GM23338 (cell line): ENCODE data around the gene NTPCR. TPM values are rescaled to one million over a fixed set of nuclear protein-coding genes. Genes with fewer than 3 reads are reported as not detected.

Source experiments
- ATAC-seq: fragments of 200-7000 bp; cut with Tn5 transposase; 3 replicates; pipeline ENCODE4 v1.9.1; 2020
- DNase-seq: peaks from one replicate; pipeline ENCODE4 v3.0.0-alpha.2; 2015; ENCODE audit warnings: low spot score
- H2AFZ ChIP-seq: fragments of 200-600 bp; sonication (generic); 2 replicates; pipeline ENCODE4 v1.8.0; 2016; ENCODE audit warnings: antibody characterized with exemption, mild to moderate bottlenecking, moderate library complexity
- H3F3A ChIP-seq: fragments of 200-600 bp; sonication (generic); replicated peaks from 2 replicates; pipeline ENCODE4 v1.8.0; 2017; ENCODE audit warnings: antibody characterized with exemption, mixed run types, low read depth
- H3K27ac ChIP-seq: fragments of 200-600 bp; sonication (generic); 2 replicates; pipeline ENCODE4 v1.6.1; 2016; ENCODE audit warnings: low read depth
- H3K27me3 ChIP-seq: fragments of 200-600 bp; sonication (generic); 2 replicates; pipeline ENCODE4 v1.8.0; 2016; ENCODE audit warnings: mild to moderate bottlenecking, mixed run types, moderate library complexity; ENCODE audit not compliant: insufficient read depth
- H3K36me3 ChIP-seq: fragments of 200-600 bp; sonication (generic); 2 replicates; pipeline ENCODE4 v1.8.0; 2016; ENCODE audit warnings: mild to moderate bottlenecking; ENCODE audit not compliant: insufficient read depth
- H3K4me1 ChIP-seq: fragments of 200-600 bp; sonication (generic); 2 replicates; pipeline ENCODE4 v1.8.0; 2016; ENCODE audit warnings: mild to moderate bottlenecking, moderate library complexity; ENCODE audit not compliant: insufficient read depth
- H3K4me2 ChIP-seq: fragments of 200-600 bp; sonication (generic); 2 replicates; pipeline ENCODE4 v1.7.1; 2017; ENCODE audit warnings: mixed run types
- H3K4me3 ChIP-seq: fragments of 200-600 bp; sonication (generic); 2 replicates; pipeline ENCODE4 v1.6.1; 2016; ENCODE audit warnings: mixed run types
- H3K79me2 ChIP-seq: fragments of 200-600 bp; sonication (generic); replicated peaks from 2 replicates; pipeline ENCODE4 v1.8.0; 2017; ENCODE audit warnings: mild to moderate bottlenecking; ENCODE audit not compliant: insufficient read depth
- H3K9me2 ChIP-seq: fragments of 200-600 bp; sonication (generic); 2 replicates; pipeline ENCODE4 v1.8.0; 2017; ENCODE audit not compliant: insufficient read depth
- H4K20me1 ChIP-seq: fragments of 200-600 bp; sonication (generic); replicated peaks from 2 replicates; pipeline ENCODE4 v1.8.0; 2017; ENCODE audit warnings: mild to moderate bottlenecking; ENCODE audit not compliant: insufficient read depth
- H3K27ac Mint-ChIP-seq: 2 replicates; pipeline ENCODE4 v1.8.0; 2020; ENCODE audit warnings: inconsistent platforms, mild to moderate bottlenecking, moderate library complexity, mixed read lengths
- H3K27me3 Mint-ChIP-seq: 3 replicates; pipeline ENCODE4 v1.8.0; 2022; ENCODE audit warnings: low read depth, mild to moderate bottlenecking, moderate library complexity, mixed read lengths, inconsistent platforms; ENCODE audit not compliant: insufficient read depth, poor library complexity
- H3K36me3 Mint-ChIP-seq: 3 replicates; pipeline ENCODE4 v1.8.0; 2021; ENCODE audit warnings: low read depth, mild to moderate bottlenecking, inconsistent platforms, moderate library complexity, mixed read lengths
- H3K4me1 Mint-ChIP-seq: 3 replicates; pipeline ENCODE4 v1.8.0; 2020; ENCODE audit warnings: mild to moderate bottlenecking, inconsistent platforms, mixed read lengths
- H3K4me3 Mint-ChIP-seq: 3 replicates; pipeline ENCODE4 v1.8.0; 2021; ENCODE audit warnings: moderate library complexity, mild to moderate bottlenecking, inconsistent platforms, mixed read lengths
- H3K9me3 Mint-ChIP-seq: 3 replicates; pipeline ENCODE4 v1.8.0; 2020; ENCODE audit warnings: moderate library complexity, mild to moderate bottlenecking, inconsistent platforms, mixed read lengths
- CREB1 ChIP-seq: fragments of 250-450 bp; sonication (Bioruptor Pico); IDR thresholded peaks from 2 replicates; pipeline ENCODE4 v1.5.0; 2020; ENCODE audit warnings: low read depth, mild to moderate bottlenecking, moderate library complexity
- CTCF ChIP-seq, 2 experiments: fragments of 200-600 bp in 1 of 2; sonication (generic) in 1 of 2; conservative IDR thresholded peaks; 2 replicates each; pipeline versions ENCODE4 v1.5.1 to v1.6.1; 2016 to 2017; ENCODE audit warnings: antibody characterized with exemption in 2 of 2, low read depth in 2 of 2, mild to moderate bottlenecking in 2 of 2, moderate library complexity in 1 of 2
- ETS1 ChIP-seq: IDR thresholded peaks from 2 replicates; pipeline ENCODE4 v1.6.1; 2016; ENCODE audit warnings: antibody characterized with exemption
- EZH2 ChIP-seq: fragments of 200-600 bp; sonication (generic); IDR thresholded peaks from one replicate; pipeline ENCODE4 v1.8.0; 2017; ENCODE audit warnings: antibody characterized with exemption, mild to moderate bottlenecking, low read depth; ENCODE audit not compliant: unreplicated experiment
- JUNB ChIP-seq: IDR thresholded peaks from one replicate; pipeline ENCODE4 v1.6.1; 2016; ENCODE audit warnings: antibody characterized with exemption; ENCODE audit not compliant: unreplicated experiment
- NANOG ChIP-seq: IDR thresholded peaks from 2 replicates; pipeline ENCODE4 v1.6.1; 2016; ENCODE audit warnings: antibody characterized with exemption, borderline replicate concordance
- POLR2AphosphoS5 ChIP-seq: IDR thresholded peaks from 2 replicates; pipeline ENCODE4 v1.6.1; 2016; ENCODE audit warnings: antibody characterized with exemption, low read depth
- REST ChIP-seq: IDR thresholded peaks from one replicate; pipeline ENCODE4 v1.6.1; 2018; ENCODE audit warnings: antibody characterized with exemption; ENCODE audit not compliant: unreplicated experiment
- ZNF114 ChIP-seq: fragments of 250-450 bp; sonication (Bioruptor Pico); IDR thresholded peaks from 2 replicates; pipeline ENCODE4 v1.5.0; 2020; ENCODE audit warnings: mild to moderate bottlenecking, moderate library complexity
- ZNF331 ChIP-seq: fragments of 250-450 bp; sonication (Bioruptor Pico); IDR thresholded peaks from 2 replicates; pipeline ENCODE4 v1.5.0; 2020; ENCODE audit warnings: low read depth, mild to moderate bottlenecking, moderate library complexity
- polyA plus RNA-seq: library from polyadenylated mRNA; unstranded; fragments of >200 nt; fragmentation: Nextera tagmentation; extraction: Ambion mirVana; gene quantifications from 2 replicates; pipeline ENCODE4 v1.2.1, GENCODE V29; 2016
- total RNA-seq: library from RNA; depleted of rRNA; stranded (reverse); fragments of >200 nt; shearing (Covaris generic); gene quantifications from 2 replicates; pipeline ENCODE4 v1.2.3, GENCODE V29; 2014

NTPCR gene
- total and polyA plus RNA-seq, 2 experiments from 2014 or later = 64.1 to 150 TPM

GRCh38 chr1:232980986-232981560, 30.7 kb downstream of the NTPCR start:
- Histone ChIP-seq H3K4me1 (peaks cover 5% of the 10 kb centered on the region), H2AFZ (no peak overlapping the region), H3K79me2 (no peaks in the 10 kb centered on the region), H4K20me1 (0 out of 2 replicates have a peak, but pooled peaks cover 6% of the 10 kb centered on the region), H3K4me2 (no peak overlapping the region), H3K27me3 (no peaks in the 10 kb centered on the region), H3K27ac (0 out of 2 replicates have a peak overlapping the region, but pooled peaks have one; percentile 50), H3K36me3 (no peaks in the 10 kb centered on the region), H3K9me2 (no peaks in the 10 kb centered on the region), H3K4me3 (no peak overlapping the region), H3F3A (no peaks in the 10 kb centered on the region)
- TF ChIP-seq ZNF114 (no peak), ZNF331 (no peak), NANOG (no peak), REST (no peak), JUNB (no peak), CREB1 (no peak), POLR2AphosphoS5 (no peak), ETS1 (no peak), EZH2 (no peak), CTCF (conservative IDR thresholded peaks at IDR 0.05; ENCODE audit: low read depth in 2 of 2) (no peak)
- no peak overlapping the region for H3K27ac Mint-ChIP-seq
- ATAC-seq (no peak), DNase-seq (no peak)
- peaks cover 8% of the 10 kb centered on the region for H3K27me3 Mint-ChIP-seq
- peaks cover 10% of the 10 kb centered on the region for H3K4me1 Mint-ChIP-seq
- no peaks in the 10 kb centered on the region for H3K9me3 Mint-ChIP-seq
- H3K4me3 Mint-ChIP-seq = no peak overlapping the region
- H3K36me3 Mint-ChIP-seq = peaks cover 29% of the 10 kb centered on the region
